Mesodermal cell (in vitro differentiated cells): ENCODE data around the gene LMOD1.

Source experiments
- H3K27ac ChIP-seq: 2 replicates; pipeline ENCODE4 v1.7.0; 2013; ENCODE audit warnings: mild to moderate bottlenecking, low read depth, low read length, moderate library complexity; ENCODE audit not compliant: severe bottlenecking
- H3K36me3 ChIP-seq: 2 replicates; pipeline ENCODE4 v1.7.1; 2013; ENCODE audit warnings: mild to moderate bottlenecking, low read length, moderate library complexity; ENCODE audit not compliant: control insufficient read depth, insufficient read depth
- H3K4me1 ChIP-seq: one replicate; pipeline ENCODE4 v1.7.1; 2013; ENCODE audit warnings: mild to moderate bottlenecking, low read length; ENCODE audit not compliant: insufficient read depth, control insufficient read depth, poor library complexity, severe bottlenecking
- H3K4me3 ChIP-seq: 2 replicates; pipeline ENCODE4 v1.7.0; 2013; ENCODE audit warnings: low read length, control low read depth, mild to moderate bottlenecking; ENCODE audit not compliant: insufficient read depth, poor library complexity, severe bottlenecking; ENCODE audit errors: extremely low read depth
- H3K9me3 ChIP-seq: 2 replicates; pipeline ENCODE4 v1.7.1; 2013; ENCODE audit warnings: mild to moderate bottlenecking, low read length, moderate library complexity; ENCODE audit not compliant: control insufficient read depth
- WGBS, 2 experiments: methylation state at CpG; one replicate each; pipeline ENCODE4 v1.1.5; 2013; ENCODE audit warnings: missing lambda C conversion rate in 2 of 2; ENCODE audit not compliant: insufficient coverage in 2 of 2; 5-methylcytosine and 5-hydroxymethylcytosine counted together

LMOD1 gene

GRCh38 chr1:201937624-201938213 lies 8.6 kb downstream of the LMOD1 start:
- 100% methylated on average over 1 of the region's 5 CpGs; no CpG with 5 or more reads in 1 of the 2 experiments for WGBS, 2 experiments
- no peaks in the 10 kb centered on the region for H3K36me3 ChIP-seq
- H3K27ac ChIP-seq = no peak overlapping the region
- H3K4me1 ChIP-seq = peaks cover 14% of the 10 kb centered on the region
- H3K4me3 ChIP-seq = no peak overlapping the region
- H3K9me3 ChIP-seq = no peaks in the 10 kb centered on the region

- H3K4me3 ChIP-seq = no peak overlapping the region
- H3K27ac ChIP-seq = no peak overlapping the region
- H3K4me1 ChIP-seq = peaks cover 4% of the 10 kb centered on the region
- no peaks in the 10 kb centered on the region for H3K9me3 ChIP-seq
- no peaks in the 10 kb centered on the region for H3K36me3 ChIP-seq
- 87 to 94% methylated on average over 4 of the region's 5 CpGs for WGBS, 2 experiments
Measured at GRCh38 chr1:201933840-201934430, 12.4 kb downstream of the LMOD1 start.

- no peak overlapping the region for H3K27ac ChIP-seq
- H3K4me1 ChIP-seq = no peaks in the 10 kb centered on the region
- WGBS, 2 experiments = 88 to 99% methylated on average over 4 of the region's 5 CpGs
- no peaks in the 10 kb centered on the region for H3K9me3 ChIP-seq
- no peak overlapping the region for H3K4me3 ChIP-seq
- no peaks in the 10 kb centered on the region for H3K36me3 ChIP-seq
Measured at GRCh38 chr1:201930803-201931202, 15.5 kb downstream of the LMOD1 start.

GRCh38 chr1:201930137-201930536 lies 16.2 kb downstream of the LMOD1 start:
- 91 to 92% methylated on average over 4 of the region's 4 CpGs for WGBS, 2 experiments
- Histone ChIP-seq H3K27ac (no peak overlapping the region), H3K4me3 (no peak overlapping the region), H3K36me3 (no peaks in the 10 kb centered on the region), H3K4me1 (no peaks in the 10 kb centered on the region), H3K9me3 (no peaks in the 10 kb centered on the region)

GRCh38 chr1:201928266-201928665 lies 18.1 kb downstream of the LMOD1 start:
- H3K4me1 ChIP-seq = no peaks in the 10 kb centered on the region
- no peak overlapping the region for H3K4me3 ChIP-seq
- 100% methylated on average over 2 of the region's 3 CpGs for WGBS, 2 experiments

GRCh38 chr1:201925981-201926645 lies 20.2 kb downstream of the LMOD1 start:
- Histone ChIP-seq H3K4me3 (no peak overlapping the region), H3K4me1 (no peaks in the 10 kb centered on the region), H3K27ac (no peak overlapping the region), H3K36me3 (no peaks in the 10 kb centered on the region), H3K9me3 (no peaks in the 10 kb centered on the region)
- WGBS, 2 experiments = 90 to 100% methylated on average over 1 to 2 of the region's 5 CpGs

More at GRCh38 chr1:201928266-201928665, 18.1 kb downstream of the LMOD1 start:
- H3K9me3 ChIP-seq = no peaks in the 10 kb centered on the region
- no peak overlapping the region for H3K27ac ChIP-seq
- H3K36me3 ChIP-seq = no peaks in the 10 kb centered on the region

GRCh38 chr1:201925301-201925567 lies 21.1 kb downstream of the LMOD1 start:
- Histone ChIP-seq H3K9me3 (no peaks in the 10 kb centered on the region), H3K4me3 (no peak overlapping the region), H3K36me3 (no peaks in the 10 kb centered on the region), H3K4me1 (no peaks in the 10 kb centered on the region), H3K27ac (no peak overlapping the region)
- WGBS, 2 experiments = 100% methylated on average over 1 of the region's 2 CpGs; no CpG with 5 or more reads in 1 of the 2 experiments

- peaks cover 10% of the 10 kb centered on the region for H3K4me1 ChIP-seq
- H3K27ac ChIP-seq = no peak overlapping the region
- WGBS, 2 experiments = 67 to 100% methylated on average over 1 of the region's 3 CpGs
- no peaks in the 10 kb centered on the region for H3K36me3 ChIP-seq
- H3K9me3 ChIP-seq = no peaks in the 10 kb centered on the region
- H3K4me3 ChIP-seq = no peak overlapping the region
Measured at GRCh38 chr1:201921952-201922558, 24.3 kb downstream of the LMOD1 start.

GRCh38 chr1:201918343-201918742 lies 28.0 kb downstream of the LMOD1 start:
- Histone ChIP-seq H3K4me3 (no peak overlapping the region), H3K9me3 (no peaks in the 10 kb centered on the region), H3K4me1 (peaks cover 24% of the 10 kb centered on the region), H3K36me3 (no peaks in the 10 kb centered on the region), H3K27ac (no peak overlapping the region)
- 85 to 94% methylated on average over 4 to 5 of the region's 5 CpGs for WGBS, 2 experiments

- H3K27ac ChIP-seq = peak overlapping the region; percentile 69
- H3K4me3 ChIP-seq = no peak overlapping the region
- no peaks in the 10 kb centered on the region for H3K9me3 ChIP-seq
- peaks cover 29% of the 10 kb centered on the region for H3K4me1 ChIP-seq
- WGBS, 2 experiments = 91 to 98% methylated on average over 5 of the region's 7 CpGs
- H3K36me3 ChIP-seq = no peaks in the 10 kb centered on the region
Measured at GRCh38 chr1:201917362-201918033, 28.9 kb downstream of the LMOD1 start.
